IPS DF 4.7 (cell line): ENCODE measurements around the gene SUGP1.
"Not testable (repeated sequence)": the region's sequence is repeated elsewhere in the genome, so short reads cannot be mapped to it uniquely, and the experiment has no call there.

Experiments
- DNase-seq: peaks from one replicate; pipeline ENCODE4 v3.0.0-alpha.2; 2013; ENCODE audit warnings: low spot score; ENCODE audit errors: extremely low read depth

Gene SUGP1

GRCh38 chr19:19267305-19267704 lies 53.0 kb downstream of the SUGP1 start:
- DNase-seq = no peak

GRCh38 chr19:19263886-19264487 lies 56.3 kb downstream of the SUGP1 start:
- DNase-seq = no peak

GRCh38 chr19:19262190-19263057 lies 57.9 kb downstream of the SUGP1 start:
- no peak for DNase-seq

- DNase-seq = no peak
Observed at GRCh38 chr19:19261350-19262189, 58.7 kb downstream of the SUGP1 start.

- no peak for DNase-seq
Observed at GRCh38 chr19:19260417-19261214, 59.7 kb downstream of the SUGP1 start.

- DNase-seq = peak; percentile 69
Observed at GRCh38 chr19:19259741-19260140, 60.6 kb downstream of the SUGP1 start.

DNA sequence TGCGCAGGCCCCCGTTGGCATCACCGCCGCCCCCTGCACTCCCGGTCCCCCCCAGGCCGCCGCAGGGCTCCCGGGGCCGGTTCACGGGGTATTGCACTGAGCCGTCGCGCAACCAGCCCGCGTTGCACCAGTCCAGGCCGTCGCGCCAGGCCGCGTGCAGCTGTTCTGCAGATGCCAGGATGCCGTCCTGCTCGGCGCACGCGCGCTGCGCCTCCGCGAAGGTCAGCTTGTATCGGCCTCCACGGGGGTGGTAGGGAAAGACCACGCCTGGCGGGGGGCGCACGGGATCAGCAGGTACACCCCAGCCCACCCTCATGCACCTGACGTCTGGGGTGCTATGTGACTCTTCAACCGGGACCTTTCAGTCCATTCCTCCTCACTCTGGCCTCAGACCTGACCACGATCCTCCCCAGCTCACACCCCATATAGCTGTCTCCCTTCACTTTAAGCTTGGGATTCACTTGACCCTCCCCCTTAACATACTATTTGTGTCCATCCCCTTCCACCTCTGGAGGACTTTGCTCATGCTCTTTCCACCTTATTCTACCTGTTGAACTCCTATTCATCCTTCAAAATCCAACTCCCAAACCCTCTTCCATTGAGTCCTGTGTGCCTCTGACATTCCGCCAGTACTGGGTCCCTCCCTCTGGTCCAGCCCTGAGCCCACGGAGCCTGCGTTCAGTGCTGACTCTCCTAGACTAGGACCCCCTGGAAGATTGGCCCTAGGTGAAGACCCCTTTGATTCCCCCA lies 61.5 kb downstream of the SUGP1 start:
- DNase-seq = no peak

DNA sequence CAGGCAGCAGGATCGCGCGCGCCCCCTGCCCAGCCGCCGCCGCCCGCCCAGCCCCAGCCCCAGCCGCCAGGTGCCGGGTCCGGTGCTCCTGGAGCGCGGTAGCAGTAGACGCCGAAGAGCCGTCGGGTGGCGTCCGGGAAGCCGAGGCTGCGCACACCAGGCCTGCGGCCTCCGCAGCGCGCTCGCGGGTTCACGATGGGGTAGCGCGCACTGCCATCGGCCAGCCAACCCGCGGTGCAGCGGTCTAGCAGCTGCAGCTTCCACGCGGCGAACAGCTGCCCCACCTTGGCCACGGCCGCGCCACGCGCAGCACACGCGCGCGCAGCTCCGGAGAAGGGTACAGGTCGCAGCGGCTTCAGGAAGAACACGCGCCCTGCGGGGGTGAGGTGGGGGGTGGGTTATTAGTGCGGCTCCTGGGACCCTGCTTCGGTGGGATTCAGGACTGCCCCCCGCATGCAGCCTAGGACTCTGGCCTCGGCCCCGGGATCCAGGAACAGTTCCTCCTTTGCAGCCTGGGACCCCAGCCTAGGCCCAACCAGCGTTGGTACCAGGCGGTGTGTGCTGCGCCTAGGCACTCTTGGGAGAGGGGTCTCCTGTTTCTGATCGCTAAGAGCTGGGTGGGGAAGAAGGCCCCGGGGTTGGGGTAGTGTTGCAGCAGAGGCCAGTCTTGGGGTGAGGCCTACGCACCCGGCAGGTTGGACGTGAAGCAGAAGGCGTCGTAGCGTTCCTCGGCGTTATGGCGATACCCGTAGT lies 62.3 kb downstream of the SUGP1 start:
- no peak for DNase-seq

GRCh38 chr19:19257137-19257536 lies 63.2 kb downstream of the SUGP1 start:
- no peak for DNase-seq

DNA sequence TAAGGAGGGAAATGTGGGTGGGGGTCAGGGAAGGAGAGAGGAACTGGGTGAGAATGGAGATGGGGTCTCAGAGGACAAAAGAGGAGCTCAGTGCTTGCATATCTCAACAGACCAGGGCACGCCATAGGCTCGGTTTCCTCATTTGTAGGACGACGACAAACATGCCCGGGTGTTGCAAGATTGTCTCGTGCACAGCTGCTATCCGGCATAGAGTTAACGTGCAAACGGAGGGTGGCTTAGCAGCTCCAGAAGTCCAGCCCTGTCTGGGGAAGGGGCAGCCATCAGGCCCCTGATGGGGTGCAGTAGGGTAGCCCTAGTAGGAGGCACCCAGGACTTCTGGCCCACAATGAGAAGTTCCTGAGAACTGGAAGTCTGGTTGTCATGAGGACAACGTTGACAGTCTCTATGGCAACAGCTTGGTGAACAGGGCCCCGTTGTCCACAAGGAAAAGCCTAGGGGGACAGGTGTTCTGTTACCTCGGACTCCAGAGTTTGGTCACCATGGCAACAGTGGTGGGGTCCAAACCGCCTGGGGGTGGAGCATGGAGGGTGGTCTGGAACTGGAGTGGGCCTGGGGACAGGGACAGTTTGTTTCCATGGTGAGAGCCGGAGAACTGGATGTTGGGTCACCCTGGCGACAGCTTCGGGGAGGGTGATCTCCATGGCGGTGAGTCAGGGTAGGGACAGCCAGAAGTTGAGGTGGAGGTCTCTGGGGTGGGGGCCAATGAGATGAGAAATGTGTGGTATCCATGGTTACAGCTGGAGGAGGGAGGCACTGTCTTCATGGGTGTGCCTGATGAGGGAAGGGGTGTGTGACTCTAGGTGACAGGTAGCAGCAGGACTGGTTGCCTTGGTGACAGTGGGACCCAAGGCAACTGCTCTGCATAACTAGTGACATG lies 64.0 kb downstream of the SUGP1 start:
- no peak for DNase-seq

GRCh38 chr19:19253409-19253808 lies 66.9 kb downstream of the SUGP1 start:
- DNase-seq = not testable (repeated sequence)

DNA sequence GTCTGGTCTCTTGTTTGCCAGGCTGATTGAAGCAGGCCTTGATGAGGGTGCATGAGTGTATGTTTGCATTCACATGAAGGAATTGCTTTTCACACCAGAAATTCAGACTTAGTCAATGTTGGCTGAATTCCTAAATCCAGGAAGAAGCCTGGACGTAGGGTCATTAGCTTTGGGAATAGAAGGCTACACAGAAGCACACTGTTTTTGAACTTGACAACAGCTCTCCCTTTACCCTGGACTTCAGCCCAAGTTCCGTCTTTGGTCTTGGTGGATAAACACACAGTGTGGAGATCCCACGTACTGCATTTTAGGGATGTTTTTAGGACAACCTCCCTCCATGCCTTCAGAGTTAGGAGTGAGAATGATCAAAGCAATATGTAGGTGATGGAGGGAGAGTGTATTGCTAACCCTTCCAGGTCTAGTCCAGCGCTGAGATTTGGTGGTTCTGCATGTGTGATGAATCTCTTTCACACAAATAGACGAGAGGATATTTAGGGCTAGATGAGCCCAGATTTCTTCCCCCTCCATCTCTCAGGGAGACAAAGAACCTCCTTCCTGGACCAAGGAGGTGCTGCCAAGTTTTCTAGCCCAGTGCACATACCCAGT lies 70.0 kb downstream of the SUGP1 start:
- DNase-seq = no peak

GRCh38 chr19:19240476-19240875 lies 79.8 kb downstream of the SUGP1 start:
- DNase-seq = no peak

- no peak for DNase-seq
Observed at GRCh38 chr19:19239675-19240074, 80.6 kb downstream of the SUGP1 start.

- no peak for DNase-seq
Observed at GRCh38 chr19:19238126-19238894, 82.0 kb downstream of the SUGP1 start.

- DNase-seq = no peak
Observed at GRCh38 chr19:19236173-19236572, 84.1 kb downstream of the SUGP1 start.

GRCh38 chr19:19234220-19234816 lies 86.0 kb downstream of the SUGP1 start:
- no peak for DNase-seq
